ENCODE measurements around the gene ADAMTSL1. TPM values are rescaled to one million over a fixed set of nuclear protein-coding genes. Genes with fewer than 3 reads are reported as not detected.

The ADAMTSL1 gene
- polyA plus RNA-seq, 1 experiment: 17.2 TPM

GRCh38 chr9:18591261-18591660 is 117.3 kb downstream of the ADAMTSL1 start:
- Histone ChIP-seq H3K4me3 (ENCODE audit: low read depth, low read length) (no peak overlapping the region), H3K27me3 (ENCODE audit: control insufficient read depth, insufficient read depth, low read length) (no peaks in the 10 kb centered on the region), H3K36me3 (ENCODE audit: control insufficient read depth, insufficient read depth, low read length) (no peaks in the 10 kb centered on the region)
- ChIA-PET POLR2A (no interaction called here), CTCF (no interaction called here)
- TF ChIP-seq, protein P1, sequence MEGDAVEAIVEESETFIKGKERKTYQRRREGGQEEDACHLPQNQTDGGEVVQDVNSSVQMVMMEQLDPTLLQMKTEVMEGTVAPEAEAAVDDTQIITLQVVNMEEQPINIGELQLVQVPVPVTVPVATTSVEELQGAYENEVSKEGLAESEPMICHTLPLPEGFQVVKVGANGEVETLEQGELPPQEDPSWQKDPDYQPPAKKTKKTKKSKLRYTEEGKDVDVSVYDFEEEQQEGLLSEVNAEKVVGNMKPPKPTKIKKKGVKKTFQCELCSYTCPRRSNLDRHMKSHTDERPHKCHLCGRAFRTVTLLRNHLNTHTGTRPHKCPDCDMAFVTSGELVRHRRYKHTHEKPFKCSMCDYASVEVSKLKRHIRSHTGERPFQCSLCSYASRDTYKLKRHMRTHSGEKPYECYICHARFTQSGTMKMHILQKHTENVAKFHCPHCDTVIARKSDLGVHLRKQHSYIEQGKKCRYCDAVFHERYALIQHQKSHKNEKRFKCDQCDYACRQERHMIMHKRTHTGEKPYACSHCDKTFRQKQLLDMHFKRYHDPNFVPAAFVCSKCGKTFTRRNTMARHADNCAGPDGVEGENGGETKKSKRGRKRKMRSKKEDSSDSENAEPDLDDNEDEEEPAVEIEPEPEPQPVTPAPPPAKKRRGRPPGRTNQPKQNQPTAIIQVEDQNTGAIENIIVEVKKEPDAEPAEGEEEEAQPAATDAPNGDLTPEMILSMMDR (IDR thresholded peaks at IDR 0.05; ENCODE audit: insufficient read depth, low read depth, low read length): no peak
- DNase-seq (ENCODE audit: low read depth): no peak

DNA sequence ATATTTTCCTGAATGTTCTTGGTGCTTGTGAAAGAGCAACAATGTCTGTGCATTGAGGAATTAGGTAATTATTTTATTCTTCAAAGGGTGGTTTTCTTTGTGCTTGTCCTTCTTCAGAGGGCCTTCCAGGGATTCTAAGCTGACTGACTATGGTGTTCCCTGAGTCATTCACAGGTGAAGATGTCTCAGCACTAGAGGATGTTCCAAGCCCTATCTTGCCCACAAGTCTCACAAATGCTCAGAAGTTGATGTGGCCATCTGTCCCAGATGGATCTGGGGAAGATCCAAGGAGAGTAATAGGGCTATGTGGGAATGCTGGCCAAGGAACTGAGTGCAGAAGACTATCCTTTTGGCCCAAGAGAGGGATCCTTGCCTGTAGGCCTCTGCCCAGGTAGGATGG is 120.9 kb downstream of the ADAMTSL1 start:
- DNase-seq (ENCODE audit: low read depth): no peak
- Histone ChIP-seq H3K36me3 (ENCODE audit: control insufficient read depth, insufficient read depth, low read length) (no peaks in the 10 kb centered on the region), H3K27me3 (ENCODE audit: control insufficient read depth, insufficient read depth, low read length) (no peaks in the 10 kb centered on the region), H3K4me3 (ENCODE audit: low read depth, low read length) (no peak overlapping the region)
- TF ChIP-seq, protein P1 (IDR thresholded peaks at IDR 0.05; ENCODE audit: insufficient read depth, low read depth, low read length): no peak
- ChIA-PET CTCF (no interaction called here), POLR2A (no interaction called here)

DNA sequence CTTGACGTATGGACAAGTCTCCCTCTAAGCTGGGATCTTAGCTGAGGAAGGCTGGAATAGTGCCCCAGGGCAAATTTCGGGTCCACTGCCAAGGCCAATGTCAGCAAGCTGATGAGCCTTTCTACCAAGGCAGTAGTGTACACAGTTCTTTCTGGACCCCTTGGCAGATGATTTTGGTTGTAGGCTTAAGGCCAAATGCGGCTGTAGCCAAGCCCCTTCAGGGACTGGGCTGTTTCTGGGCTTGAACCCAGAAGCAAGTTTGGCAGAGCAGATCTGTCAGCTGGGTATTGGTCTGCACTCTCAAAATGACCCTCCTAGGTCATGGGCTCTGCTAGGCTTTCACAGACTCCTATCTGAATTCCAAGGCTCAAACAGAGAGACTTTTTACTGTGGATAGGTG is 121.6 kb downstream of the ADAMTSL1 start:
- no peak for DNase-seq (ENCODE audit: low read depth)

GRCh38 chr9:18596920-18597319 is 123.0 kb downstream of the ADAMTSL1 start:
- Histone ChIP-seq H3K27me3 (ENCODE audit: control insufficient read depth, insufficient read depth, low read length) (no peaks in the 10 kb centered on the region), H3K4me3 (ENCODE audit: low read depth, low read length) (no peak overlapping the region), H3K36me3 (ENCODE audit: control insufficient read depth, insufficient read depth, low read length) (no peaks in the 10 kb centered on the region)
- DNase-seq (ENCODE audit: low read depth): peak; percentile 34
- TF ChIP-seq, protein P1 (IDR thresholded peaks at IDR 0.05; ENCODE audit: insufficient read depth, low read depth, low read length): no peak
- POLR2A ChIA-PET: no interaction called here
- CTCF ChIA-PET: interaction anchor here (1.1 kb wide), 1 partner anchor 342 kb away, joined by 4 read pairs; no protein-coding TSS in a partner anchor

More for the DNA sequence above, 121.6 kb downstream of the ADAMTSL1 start:
- no peaks in the 10 kb centered on the region for H3K27me3 ChIP-seq (ENCODE audit: control insufficient read depth, insufficient read depth, low read length)
- TF ChIP-seq, protein P1 (IDR thresholded peaks at IDR 0.05; ENCODE audit: insufficient read depth, low read depth, low read length): no peak
- ChIA-PET POLR2A (no interaction called here), CTCF (no interaction called here)
- H3K36me3 ChIP-seq (ENCODE audit: control insufficient read depth, insufficient read depth, low read length): no peaks in the 10 kb centered on the region
- no peak overlapping the region for H3K4me3 ChIP-seq (ENCODE audit: low read depth, low read length)

- no peaks in the 10 kb centered on the region for H3K36me3 ChIP-seq (ENCODE audit: control insufficient read depth, insufficient read depth, low read length)
These were observed 125.0 kb downstream of the ADAMTSL1 start for GRCh38 chr9:18598969-18599368.

More at GRCh38 chr9:18598969-18599368, 125.0 kb downstream of the ADAMTSL1 start:
- Histone ChIP-seq H3K27me3 (ENCODE audit: control insufficient read depth, insufficient read depth, low read length) (no peaks in the 10 kb centered on the region), H3K4me3 (ENCODE audit: low read depth, low read length) (no peak overlapping the region)
- DNase-seq (ENCODE audit: low read depth): no peak
- POLR2A ChIA-PET: no interaction called here
- TF ChIP-seq, protein P1 (IDR thresholded peaks at IDR 0.05; ENCODE audit: insufficient read depth, low read depth, low read length): no peak
- CTCF ChIA-PET: no interaction called here
